CD4-positive, alpha-beta memory T cell (primary cell): Measurements from ENCODE around the gene GDF10. TPM values are rescaled to one million over a fixed set of nuclear protein-coding genes. Genes with fewer than 3 reads are reported as not detected.
A peak's percentile ranks its signal among the peaks of the same experiment; 100 is the strongest.

Experiments used
- CTCF ChIA-PET: fragments of 350-600 bp; sonication (Branson Sonifier 250); formaldehyde crosslinking; loops from one replicate; lab custom pipeline; 2021; ENCODE audit warnings: inconsistent platforms; ENCODE audit not compliant: partially characterized antibody; lab: Charles Lee
- POLR2A ChIA-PET: fragments of 350-600 bp; sonication (Branson Sonifier 250); formaldehyde crosslinking; loops from one replicate; lab custom pipeline; 2021; ENCODE audit not compliant: partially characterized antibody; lab: Charles Lee
- DNase-seq, 5 donors: peaks; one replicate each; pipeline versions ENCODE4 v3.0.0 to v3.0.0-alpha.2; 2020 to 2022; ENCODE audit warnings: mixed read lengths in 1 of 5
- H3K27ac ChIP-seq: one replicate; pipeline ENCODE4 v1.7.0; 2013; ENCODE audit warnings: low read depth, low read length
- H3K27me3 ChIP-seq: 2 replicates; pipeline ENCODE4 v1.7.0; 2013; ENCODE audit warnings: mild to moderate bottlenecking, low read length, moderate library complexity; ENCODE audit not compliant: insufficient read depth
- H3K36me3 ChIP-seq: 2 replicates; pipeline ENCODE4 v1.7.0; 2013; ENCODE audit warnings: mild to moderate bottlenecking, low read length, moderate library complexity; ENCODE audit not compliant: insufficient read depth
- H3K4me1 ChIP-seq: 2 replicates; pipeline ENCODE4 v1.7.0; 2013; ENCODE audit warnings: mild to moderate bottlenecking, low read length, moderate library complexity; ENCODE audit not compliant: insufficient read depth
- H3K4me3 ChIP-seq, 2 donors: one replicate each; pipeline ENCODE4 v1.7.0; 2013; ENCODE audit warnings: low read length in 2 of 2, mild to moderate bottlenecking in 1 of 2
- H3K9me3 ChIP-seq, 2 donors: one replicate each; pipeline ENCODE4 v1.7.0; 2013; ENCODE audit warnings: low read length in 2 of 2, control low read depth in 1 of 2; ENCODE audit not compliant: control insufficient read depth in 1 of 2
- H3K27ac Mint-ChIP-seq, 7 donors: one replicate each; pipeline ENCODE4 v1.8.0; 2020 to 2021; ENCODE audit warnings: mixed read lengths in 7 of 7, mild to moderate bottlenecking in 6 of 7, inconsistent platforms in 3 of 7, moderate library complexity in 3 of 7
- H3K27me3 Mint-ChIP-seq, 2 donors: one replicate each; pipeline ENCODE4 v1.8.0; 2020 to 2021; ENCODE audit warnings: mixed read lengths in 2 of 2
- H3K36me3 Mint-ChIP-seq, 2 donors: one replicate each; pipeline ENCODE4 v1.8.0; 2020 to 2021; ENCODE audit warnings: mixed read lengths in 2 of 2, inconsistent platforms in 1 of 2, mild to moderate bottlenecking in 1 of 2
- H3K4me1 Mint-ChIP-seq, 4 donors: one replicate each; pipeline ENCODE4 v1.8.0; 2020 to 2021; ENCODE audit warnings: mixed read lengths in 4 of 4, mild to moderate bottlenecking in 1 of 4
- H3K4me3 Mint-ChIP-seq, 8 donors: one replicate each; pipeline ENCODE4 v1.8.0; 2020 to 2021; ENCODE audit warnings: mixed read lengths in 8 of 8, mild to moderate bottlenecking in 7 of 8, moderate library complexity in 6 of 8, inconsistent platforms in 3 of 8
- H3K9me3 Mint-ChIP-seq, 8 donors: one replicate each; pipeline ENCODE4 v1.8.0; 2020 to 2021; ENCODE audit warnings: mixed read lengths in 8 of 8, mild to moderate bottlenecking in 5 of 8, inconsistent platforms in 3 of 8, moderate library complexity in 1 of 8
- intact Hi-C: fragments of 100-400 bp; cut with micrococcal nuclease; formaldehyde crosslinking; loops from one replicate; pipeline ENCODE4 v1.15.1; 2023
- polyA plus RNA-seq, 2 donors: library from polyadenylated mRNA; unstranded; fragments of 300-500 nt; fragmentation: Illumina TruSeq; gene quantifications; one replicate each; pipeline ENCODE4 v1.2.3, GENCODE V29; 2021
- total RNA-seq, 2 experiments: library from RNA; stranded (reverse); gene quantifications; one replicate each; pipeline ENCODE4 v1.2.3, GENCODE V29; 2021

Gene GDF10
- total and polyA plus RNA-seq, 4 experiments from 2014 or later = 0.19 to 1.3 (median 0.78) TPM

DNA sequence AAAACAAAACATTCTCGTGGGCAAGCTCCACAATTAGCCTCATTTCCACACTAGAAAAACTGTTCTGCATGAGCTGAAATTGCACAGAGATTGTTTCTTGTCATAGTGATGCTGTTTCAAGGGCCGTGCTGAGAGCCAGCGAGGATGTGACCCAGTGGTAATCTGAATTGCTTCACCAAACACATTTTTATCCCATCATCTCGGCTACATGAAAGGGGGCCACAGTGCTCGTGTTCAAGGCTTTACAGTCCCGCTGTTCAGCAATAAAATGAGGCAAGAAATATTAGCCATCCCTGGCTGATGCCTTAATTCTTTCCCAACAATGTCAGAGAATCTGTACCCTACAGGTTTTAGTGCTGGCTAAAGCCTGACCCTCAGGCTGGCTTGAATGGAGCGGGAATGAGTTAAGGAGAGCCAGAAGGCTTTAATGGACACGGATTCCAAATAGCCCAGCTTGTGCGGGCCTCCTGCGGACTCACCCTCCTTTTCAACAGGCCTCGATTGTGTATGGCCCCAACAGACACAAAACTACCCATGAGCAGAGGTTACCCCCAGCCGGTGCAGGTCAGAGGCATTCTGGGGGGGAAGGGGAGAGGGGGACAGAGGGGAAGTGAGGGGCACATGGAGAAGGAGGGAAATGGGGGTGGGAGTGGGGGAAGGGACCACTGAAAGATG lies 2.0 kb upstream of the GDF10 start:
- POLR2A ChIA-PET = interaction anchor here (1.1 to 1.4 kb wide), 2 partner anchors 13 to 132 kb away, joined by 3 to 4 read pairs; no protein-coding TSS in a partner anchor
- no peak for DNase-seq
- Histone ChIP-seq H3K4me1 (peaks cover 12% of the 10 kb centered on the region), H3K27me3 (peaks cover 6% of the 10 kb centered on the region), H3K4me3 (no peak overlapping the region), H3K27ac (no peak overlapping the region), H3K9me3 (no peaks in the 10 kb centered on the region), H3K36me3 (no peaks in the 10 kb centered on the region)
- CTCF ChIA-PET = interaction anchor here (0.9 to 2.9 kb wide), 5 partner anchors 8 to 250 kb away, joined by 4 to 10 read pairs (median 4); no protein-coding TSS in a partner anchor
- Mint-ChIP-seq H3K4me3 (no peak overlapping the region), H3K36me3 (no peaks in the 10 kb centered on the region), H3K27me3 (peaks cover 3 to 13% of the 10 kb centered on the region in 2 donors), H3K27ac (no peak overlapping the region), H3K9me3 (no peaks in the 10 kb centered on the region), H3K4me1 (peaks cover 9 to 19% (median 12%) of the 10 kb centered on the region in 4 donors)
- intact Hi-C loops = no loop called here

GRCh38 chr10:47298715-47299114 lies 1.3 kb upstream of the GDF10 start:
- no peak for DNase-seq
- Histone ChIP-seq H3K27me3 (peaks cover 6% of the 10 kb centered on the region), H3K9me3 (no peaks in the 10 kb centered on the region), H3K4me1 (peaks cover 12% of the 10 kb centered on the region), H3K36me3 (no peaks in the 10 kb centered on the region), H3K4me3 (no peak overlapping the region), H3K27ac (no peak overlapping the region)
- Mint-ChIP-seq H3K9me3 (no peaks in the 10 kb centered on the region), H3K27me3 (peaks cover 3 to 15% of the 10 kb centered on the region in 2 donors), H3K4me1 (peaks cover 9 to 23% (median 14%) of the 10 kb centered on the region in 4 donors), H3K4me3 (peak overlapping the region in 1 of 8 donors; percentile 67), H3K27ac (no peak overlapping the region), H3K36me3 (no peaks in the 10 kb centered on the region)
- CTCF ChIA-PET = interaction anchor here (2.1 kb wide), 1 partner anchor 251 kb away, joined by 9 read pairs; no protein-coding TSS in a partner anchor
- intact Hi-C loops = no loop called here
- POLR2A ChIA-PET = no interaction called here

DNA sequence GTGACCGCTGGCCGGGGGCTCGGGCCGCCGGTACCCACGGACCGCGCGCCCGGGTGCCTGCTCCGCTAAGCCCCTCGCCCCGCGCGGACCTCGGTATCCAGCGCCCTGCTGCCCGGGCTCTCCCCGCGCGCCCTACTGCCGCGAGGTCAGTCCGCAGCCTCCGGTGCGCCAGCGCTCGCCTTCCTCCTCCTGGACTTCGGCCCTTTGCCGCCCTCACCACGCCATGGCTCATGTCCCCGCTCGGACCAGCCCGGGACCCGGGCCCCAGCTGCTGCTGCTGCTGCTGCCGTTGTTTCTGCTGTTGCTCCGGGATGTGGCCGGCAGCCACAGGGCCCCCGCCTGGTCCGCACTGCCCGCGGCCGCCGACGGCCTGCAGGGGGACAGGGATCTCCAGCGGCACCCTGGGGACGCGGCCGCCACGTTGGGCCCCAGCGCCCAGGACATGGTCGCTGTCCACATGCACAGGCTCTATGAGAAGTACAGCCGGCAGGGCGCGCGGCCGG lies 483 bp downstream of the GDF10 start:
- ChIA-PET CTCF (no interaction called here), POLR2A (interaction anchor here (1.1 kb wide), 1 partner anchor 11 kb away, joined by 4 read pairs; no protein-coding TSS in a partner anchor)
- Histone ChIP-seq H3K9me3 (no peaks in the 10 kb centered on the region), H3K36me3 (no peaks in the 10 kb centered on the region), H3K4me3 (peak overlapping the region in 1 of 2 donors; percentile 35), H3K27ac (no peak overlapping the region), H3K4me1 (peaks cover 12% of the 10 kb centered on the region), H3K27me3 (no peaks in the 10 kb centered on the region)
- intact Hi-C loops = loop anchor here (1.0 kb wide), 1 partner anchor 12 kb away; no protein-coding TSS in a partner anchor
- no peaks in the 10 kb centered on the region for H3K9me3 Mint-ChIP-seq
- no peaks in the 10 kb centered on the region for H3K36me3 Mint-ChIP-seq
- H3K27ac Mint-ChIP-seq = no peak overlapping the region
- peaks cover 9 to 23% (median 19%) of the 10 kb centered on the region in 4 donors for H3K4me1 Mint-ChIP-seq
- DNase-seq = no peak
- H3K27me3 Mint-ChIP-seq = peaks cover 3 to 15% of the 10 kb centered on the region in 2 donors
- H3K4me3 Mint-ChIP-seq = peak overlapping the region; percentile 69 to 87 (median 79)

- POLR2A ChIA-PET = interaction anchor here (0.9 to 1.5 kb wide), 2 partner anchors 10 to 41 kb away, joined by 3 to 4 read pairs; no protein-coding TSS in a partner anchor
- Mint-ChIP-seq H3K36me3 (no peaks in the 10 kb centered on the region), H3K27ac (no peak overlapping the region), H3K4me1 (peaks cover 9 to 33% (median 24%) of the 10 kb centered on the region in 4 donors), H3K4me3 (peak overlapping the region in 3 of 8 donors; percentile 47 to 80 (median 62)), H3K9me3 (no peaks in the 10 kb centered on the region), H3K27me3 (peaks cover 3 to 15% of the 10 kb centered on the region in 2 donors)
- Histone ChIP-seq H3K9me3 (no peaks in the 10 kb centered on the region), H3K36me3 (no peaks in the 10 kb centered on the region), H3K27ac (no peak overlapping the region), H3K4me3 (no peak overlapping the region), H3K4me1 (peaks cover 12% of the 10 kb centered on the region), H3K27me3 (no peaks in the 10 kb centered on the region)
- no peak for DNase-seq
- intact Hi-C loops = no loop called here
- CTCF ChIA-PET = interaction anchor here (2.5 kb wide), 1 partner anchor 277 kb away, joined by 9 read pairs; no protein-coding TSS in a partner anchor
These were observed 1.8 kb downstream of the GDF10 start for GRCh38 chr10:47301833-47302232.

GRCh38 chr10:47303105-47303504 lies 3.1 kb downstream of the GDF10 start:
- POLR2A ChIA-PET = interaction anchor here (1.0 to 1.5 kb wide), 2 partner anchors 9 to 97 kb away, joined by 3 to 4 read pairs; no protein-coding TSS in a partner anchor
- DNase-seq = no peak
- Histone ChIP-seq H3K27ac (no peak overlapping the region), H3K4me1 (peaks cover 12% of the 10 kb centered on the region), H3K9me3 (no peaks in the 10 kb centered on the region), H3K27me3 (no peaks in the 10 kb centered on the region), H3K4me3 (no peak overlapping the region), H3K36me3 (no peaks in the 10 kb centered on the region)
- Mint-ChIP-seq H3K27me3 (peaks cover 3 to 15% of the 10 kb centered on the region in 2 donors), H3K4me1 (peaks cover 11 to 37% (median 26%) of the 10 kb centered on the region in 4 donors), H3K27ac (peak overlapping the region in 1 of 7 donors; percentile 3), H3K9me3 (no peaks in the 10 kb centered on the region), H3K36me3 (no peaks in the 10 kb centered on the region), H3K4me3 (peak overlapping the region in 1 of 8 donors; percentile 30)
- intact Hi-C loops = no loop called here
- CTCF ChIA-PET = interaction anchor here (0.9 to 2.5 kb wide), 5 partner anchors 8 to 278 kb away, joined by 3 to 9 read pairs (median 6); no protein-coding TSS in a partner anchor

DNA sequence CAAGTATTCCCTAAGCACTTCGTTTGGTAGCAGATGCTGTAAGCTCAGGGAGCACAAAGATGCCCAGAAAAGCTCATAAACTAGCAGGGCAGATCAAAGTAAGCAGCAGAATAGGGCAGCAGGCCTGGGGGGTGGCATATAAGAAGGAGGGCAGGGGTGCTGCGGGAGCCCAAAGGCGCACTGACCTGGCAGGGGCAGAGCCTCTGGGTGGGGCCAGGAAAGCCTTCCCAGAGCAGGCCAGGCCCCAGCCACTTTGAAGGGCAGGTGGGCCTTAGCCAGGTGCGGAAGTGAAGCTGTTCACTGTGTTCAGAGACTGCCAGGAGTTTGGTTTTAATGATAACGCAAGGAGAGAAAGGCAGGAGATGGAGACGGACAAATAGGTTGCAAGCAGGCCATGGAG lies 3.9 kb downstream of the GDF10 start:
- Histone ChIP-seq H3K4me3 (no peak overlapping the region), H3K36me3 (no peaks in the 10 kb centered on the region), H3K4me1 (peaks cover 12% of the 10 kb centered on the region), H3K27ac (no peak overlapping the region), H3K27me3 (no peaks in the 10 kb centered on the region), H3K9me3 (no peaks in the 10 kb centered on the region)
- ChIA-PET POLR2A (interaction anchor here (1.0 kb wide), 1 partner anchor 97 kb away, joined by 3 read pairs; no protein-coding TSS in a partner anchor), CTCF (interaction anchor here (1.1 to 2.5 kb wide), 4 partner anchors 8 to 279 kb away, joined by 3 to 9 read pairs (median 7); no protein-coding TSS in a partner anchor)
- Mint-ChIP-seq H3K4me3 (no peak overlapping the region), H3K27ac (no peak overlapping the region), H3K9me3 (no peaks in the 10 kb centered on the region), H3K4me1 (peaks cover 11 to 39% (median 29%) of the 10 kb centered on the region in 4 donors), H3K36me3 (no peaks in the 10 kb centered on the region), H3K27me3 (peaks cover 3 to 15% of the 10 kb centered on the region in 2 donors)
- DNase-seq = no peak
- intact Hi-C loops = no loop called here

GRCh38 chr10:47305566-47305965 lies 5.6 kb downstream of the GDF10 start:
- no peak for DNase-seq
- H3K27ac Mint-ChIP-seq = peak overlapping the region in 1 of 7 donors; percentile 51
- Histone ChIP-seq H3K36me3 (no peaks in the 10 kb centered on the region), H3K9me3 (no peaks in the 10 kb centered on the region), H3K4me3 (no peak overlapping the region), H3K27ac (no peak overlapping the region), H3K4me1 (peaks cover 19% of the 10 kb centered on the region), H3K27me3 (no peaks in the 10 kb centered on the region)
- peaks cover 13 to 51% (median 31%) of the 10 kb centered on the region in 4 donors for H3K4me1 Mint-ChIP-seq
- H3K9me3 Mint-ChIP-seq = no peaks in the 10 kb centered on the region
- intact Hi-C loops = no loop called here
- H3K27me3 Mint-ChIP-seq = peaks cover 0 to 10% of the 10 kb centered on the region in 2 donors
- H3K4me3 Mint-ChIP-seq = no peak overlapping the region
- H3K36me3 Mint-ChIP-seq = no peaks in the 10 kb centered on the region
- ChIA-PET POLR2A (interaction anchor here (1.0 kb wide), 1 partner anchor 28 kb away, joined by 3 read pairs; no protein-coding TSS in a partner anchor), CTCF (interaction anchor here (0.9 to 2.2 kb wide), 3 partner anchors 8 to 281 kb away, joined by 3 to 18 read pairs (median 4); no protein-coding TSS in a partner anchor)
